ENCODE results near the gene CKAP4.

GRCh38 chr12:106228320-106228710 lies 19.5 kb downstream of the CKAP4 start:
- TF ChIP-seq CTCF (IDR thresholded peaks at IDR 0.05) (no peak), POLR2A (IDR thresholded peaks at IDR 0.05; ENCODE audit: low read depth) (no peak)

Data from esophagus muscularis mucosa (tissue), 3 donors.